Glomerular visceral epithelial cell (primary cell): ENCODE results near the gene PLEK.

ENCODE experiments used
- DNase-seq: peaks from one replicate; pipeline ENCODE4 v3.0.0-alpha.2; 2016; ENCODE audit errors: extremely low spot score

The PLEK gene

DNA sequence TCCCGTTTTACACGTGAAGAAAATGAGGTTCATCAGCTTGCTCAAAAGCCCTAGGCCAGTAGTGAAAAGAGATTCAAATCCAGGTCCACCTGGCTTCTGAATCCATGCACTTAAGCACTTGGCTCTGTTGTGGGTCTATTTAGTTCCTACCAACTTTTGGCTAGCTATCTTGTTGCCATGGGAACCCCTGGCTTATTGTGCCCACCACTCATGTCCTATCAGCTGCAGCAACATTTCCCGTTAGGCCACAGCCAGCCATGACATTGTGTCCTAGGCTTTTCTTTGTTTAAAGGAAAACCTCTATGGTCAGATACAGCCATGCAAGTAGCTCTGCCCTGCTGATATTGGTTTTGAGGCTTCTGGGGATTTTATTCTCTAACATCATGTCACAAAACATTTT lies 49.8 kb downstream of the PLEK start:
- DNase-seq, result no peak

DNA sequence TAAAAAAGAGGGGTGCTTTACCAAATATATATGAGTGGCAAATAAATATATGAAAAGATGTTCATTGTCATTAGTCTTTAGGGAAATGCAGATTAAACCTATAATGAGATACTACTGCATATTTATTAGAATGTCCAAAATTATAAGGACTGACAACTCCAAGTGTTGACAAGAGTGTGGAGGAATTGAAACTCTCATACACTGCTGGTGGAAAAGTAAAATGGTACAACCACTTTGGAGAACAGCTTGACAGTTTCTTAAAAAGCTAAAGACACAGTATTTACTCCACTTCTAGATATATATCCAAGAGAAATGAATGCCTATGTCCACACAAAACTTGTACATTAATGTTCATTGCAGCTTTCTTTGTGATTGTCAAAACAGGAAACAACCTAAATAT lies 50.4 kb downstream of the PLEK start:
- no peak for DNase-seq

DNA sequence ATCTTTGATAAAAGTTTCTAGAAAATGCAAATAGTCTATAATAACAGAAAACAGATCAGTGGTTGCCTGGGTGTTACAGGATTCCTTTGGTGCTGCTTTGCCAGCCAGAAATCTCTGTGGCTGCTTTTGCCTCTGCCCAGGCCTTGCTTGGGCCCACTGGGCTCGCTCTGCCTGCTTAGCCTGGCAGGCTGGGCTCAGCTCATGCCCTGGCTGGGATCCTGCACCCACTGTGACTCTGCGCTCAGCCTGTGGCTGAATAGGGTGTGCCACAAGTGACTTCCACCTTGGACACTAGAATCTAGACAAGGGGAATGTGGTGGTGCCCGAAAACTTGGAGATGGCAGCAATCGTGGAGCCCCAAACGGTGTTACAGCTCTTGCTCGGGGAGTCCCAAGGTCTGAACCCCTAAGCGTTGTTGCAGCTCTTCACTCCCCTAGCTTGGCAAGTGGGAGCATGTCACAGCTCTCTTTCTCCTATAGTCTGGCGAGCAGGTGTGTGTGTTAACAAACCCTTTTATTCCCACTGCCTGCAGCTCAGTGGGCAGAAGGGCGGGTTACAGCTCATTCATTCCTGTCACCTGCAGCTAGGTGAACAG lies 51.1 kb downstream of the PLEK start:
- DNase-seq, result no peak

DNA sequence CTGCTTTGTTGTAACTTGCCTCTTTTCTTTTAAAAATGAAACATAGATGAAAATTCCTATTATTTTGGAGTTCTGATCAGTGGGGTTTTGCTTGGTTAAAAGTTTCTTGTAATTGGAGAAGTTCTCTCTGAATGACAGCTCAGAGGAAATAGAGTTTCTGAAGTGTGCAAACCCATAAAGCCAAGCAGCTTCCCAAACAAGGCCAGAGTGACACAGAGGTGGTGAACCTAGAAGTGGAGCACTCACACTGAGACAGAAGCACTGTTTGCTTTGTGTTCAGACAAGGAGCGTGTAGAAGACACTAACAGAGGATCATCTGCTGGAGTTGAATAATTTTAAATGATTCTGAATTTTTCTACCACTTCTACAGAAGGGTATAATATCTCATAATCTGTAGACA lies 52.8 kb downstream of the PLEK start:
- DNase-seq, result no peak

DNA sequence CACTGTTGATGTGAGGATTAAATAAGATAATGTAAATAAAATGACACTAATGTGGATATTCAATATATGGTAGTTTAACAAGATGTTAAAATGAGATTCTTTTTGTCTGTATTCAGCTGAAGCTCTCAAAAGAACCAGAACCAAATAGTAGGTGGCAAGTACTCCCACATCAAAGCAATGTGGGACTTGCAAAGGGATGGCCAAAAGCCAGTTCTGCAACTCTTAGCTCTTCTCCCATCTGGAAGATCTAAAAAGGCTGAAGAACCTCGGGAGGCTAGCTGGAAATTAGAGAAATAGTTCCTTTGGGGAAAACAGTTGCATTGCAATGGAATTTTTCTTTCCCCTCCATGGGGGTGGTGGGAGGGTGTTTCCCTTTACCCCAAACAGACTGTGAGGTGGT lies 53.3 kb downstream of the PLEK start:
- DNase-seq, result no peak

DNA sequence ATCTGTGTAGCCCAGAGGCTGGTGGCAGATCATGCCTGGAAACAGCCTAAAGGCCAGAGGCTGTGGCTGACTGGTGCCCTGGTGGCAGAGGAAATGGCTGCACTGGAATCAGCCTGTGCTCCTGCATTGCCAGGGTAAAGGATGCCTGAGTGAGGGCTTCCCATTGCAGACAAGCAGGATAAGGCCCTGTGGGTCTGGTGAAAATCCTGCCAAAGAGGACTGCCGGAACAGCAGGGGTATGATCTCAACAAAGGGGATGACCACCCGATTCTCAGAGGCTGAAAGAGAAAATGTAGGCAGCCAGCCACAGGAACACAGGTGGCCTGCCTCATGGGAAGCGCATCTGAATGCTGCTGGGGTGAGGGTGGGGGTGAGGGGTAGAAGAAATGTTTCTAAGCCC lies 53.8 kb downstream of the PLEK start:
- no peak for DNase-seq

DNA sequence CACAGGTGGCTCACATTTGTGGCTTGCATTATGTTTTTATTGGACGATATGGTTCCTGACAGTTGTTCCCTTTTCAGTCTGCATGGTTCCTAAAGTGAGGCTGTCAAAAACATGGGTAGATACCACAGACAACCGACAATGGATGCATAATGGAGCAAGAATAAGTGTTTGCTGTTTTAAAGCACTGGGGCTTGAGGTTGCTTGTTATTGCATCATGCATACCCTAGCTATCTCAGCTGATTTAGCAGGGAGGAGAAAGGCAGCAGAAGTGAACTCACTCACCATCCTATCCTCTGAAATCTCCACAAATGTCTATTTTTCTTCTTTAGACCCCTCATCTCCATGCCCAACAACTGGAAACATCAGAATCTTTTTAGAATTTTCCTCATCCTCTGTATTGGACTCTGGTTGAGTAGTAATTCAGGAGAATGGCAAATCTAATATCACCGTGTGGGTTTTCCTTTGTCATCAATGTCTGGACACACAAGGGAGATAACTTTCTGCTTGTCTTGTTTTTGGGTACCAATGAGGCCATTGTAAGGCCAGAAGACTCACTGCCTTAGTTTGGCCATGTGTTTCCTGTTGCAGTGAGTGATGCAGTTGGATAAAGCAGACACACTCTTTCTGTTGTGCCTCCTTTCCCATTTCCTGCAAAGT lies 55.3 kb downstream of the PLEK start:
- no peak for DNase-seq

DNA sequence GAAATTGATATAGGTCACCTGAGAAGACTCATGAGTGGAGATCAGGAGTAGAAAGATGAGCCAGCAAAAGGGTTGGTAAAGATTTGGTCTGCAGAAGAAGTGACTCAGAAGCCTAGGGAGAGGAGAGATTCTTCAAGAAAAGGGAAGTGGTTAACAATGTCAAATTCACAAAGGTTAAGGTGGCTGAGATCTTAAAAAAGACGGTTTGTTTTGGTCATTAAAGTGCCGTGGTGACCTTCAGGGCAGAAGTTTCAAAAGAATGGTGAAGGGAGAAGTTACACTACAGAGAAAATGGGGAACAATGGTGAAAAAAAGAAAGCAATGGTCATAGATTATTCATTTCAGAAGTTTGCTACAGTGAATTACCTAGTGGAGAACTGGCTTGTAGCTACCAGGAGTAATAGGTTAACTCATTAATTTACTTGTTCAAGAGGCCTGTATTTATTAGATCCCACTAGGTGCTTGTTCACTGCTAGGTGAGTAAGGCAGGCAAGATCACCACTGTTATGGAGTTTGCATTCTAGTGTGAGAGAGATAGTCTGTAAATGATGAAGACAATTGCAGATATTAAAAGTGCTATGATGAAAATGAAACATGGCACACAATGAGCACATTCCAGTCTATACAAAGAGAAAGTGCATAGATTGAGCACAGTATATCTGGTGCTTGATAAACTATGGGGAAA lies 59.0 kb downstream of the PLEK start:
- no peak for DNase-seq

DNA sequence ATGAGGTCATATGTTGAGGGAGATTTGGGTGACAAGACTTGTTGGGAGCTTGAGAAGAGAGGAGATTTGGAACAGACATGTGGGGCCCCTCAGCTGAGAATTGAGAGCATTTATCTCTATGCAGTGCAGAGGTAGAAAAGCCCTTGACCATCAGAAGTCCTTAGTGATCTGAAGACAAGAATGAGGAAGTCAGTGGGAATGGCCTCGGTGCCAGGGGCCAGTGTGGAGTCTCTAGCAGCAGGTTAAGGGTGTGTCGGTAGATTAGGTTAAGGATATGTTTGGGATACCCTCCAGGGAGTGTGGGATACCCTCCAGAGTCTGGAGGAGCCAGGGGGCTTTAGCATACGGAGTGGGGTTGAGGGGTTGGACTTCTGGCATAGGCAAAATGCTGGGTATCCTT lies 60.4 kb downstream of the PLEK start:
- DNase-seq, result no peak

DNA sequence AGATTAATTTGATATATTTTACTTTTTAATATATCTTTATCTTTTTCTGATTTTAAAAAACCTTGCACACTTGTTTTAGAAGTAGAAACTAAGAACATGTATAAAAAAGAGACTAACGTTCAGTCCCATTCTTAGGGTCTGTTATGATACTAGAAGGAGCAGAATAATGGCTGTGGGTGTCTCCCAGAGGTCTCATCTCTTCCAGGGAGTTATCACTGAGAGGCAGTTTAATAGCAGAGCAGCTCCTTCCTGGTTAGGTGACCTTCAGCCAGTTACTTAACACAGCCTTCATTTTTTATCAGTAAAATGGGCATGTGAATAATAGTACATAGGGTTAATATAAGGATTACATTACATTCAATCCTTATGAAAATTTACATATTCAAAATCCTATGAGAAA lies 61.4 kb downstream of the PLEK start:
- no peak for DNase-seq

DNA sequence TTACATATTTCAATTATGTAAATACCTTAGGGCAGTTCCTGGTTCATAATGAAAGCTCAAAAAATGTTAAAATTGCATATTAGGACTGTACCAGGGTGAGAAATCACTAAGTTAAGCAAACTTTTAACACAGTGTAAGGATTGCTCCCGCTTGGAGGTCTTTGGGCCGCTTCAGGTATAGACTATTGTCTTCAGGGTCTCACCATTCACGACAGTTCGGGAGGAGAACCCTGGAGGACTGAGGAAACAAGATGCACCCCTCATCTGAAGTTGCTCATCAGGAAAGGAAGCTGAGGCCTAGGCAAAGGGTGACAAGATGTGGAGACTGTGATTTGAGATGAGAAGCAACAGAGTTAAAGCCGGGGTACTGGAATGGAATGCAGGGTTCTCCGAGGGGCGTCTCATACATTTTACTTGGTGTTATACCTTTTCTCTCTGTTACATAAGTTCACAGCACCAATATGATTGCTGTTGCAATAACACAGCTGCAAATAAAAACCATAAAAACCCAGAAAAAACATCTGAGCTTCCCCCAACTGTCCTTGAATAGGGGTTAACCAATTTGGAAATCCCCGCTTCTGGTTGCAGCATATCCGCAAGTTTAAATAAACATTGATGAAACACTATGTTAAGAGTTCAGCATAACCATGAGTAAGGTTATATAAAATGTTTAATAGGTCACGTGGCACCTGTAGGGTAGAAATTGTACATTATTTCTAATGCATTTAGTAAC lies 61.9 kb downstream of the PLEK start:
- DNase-seq, result no peak

DNA sequence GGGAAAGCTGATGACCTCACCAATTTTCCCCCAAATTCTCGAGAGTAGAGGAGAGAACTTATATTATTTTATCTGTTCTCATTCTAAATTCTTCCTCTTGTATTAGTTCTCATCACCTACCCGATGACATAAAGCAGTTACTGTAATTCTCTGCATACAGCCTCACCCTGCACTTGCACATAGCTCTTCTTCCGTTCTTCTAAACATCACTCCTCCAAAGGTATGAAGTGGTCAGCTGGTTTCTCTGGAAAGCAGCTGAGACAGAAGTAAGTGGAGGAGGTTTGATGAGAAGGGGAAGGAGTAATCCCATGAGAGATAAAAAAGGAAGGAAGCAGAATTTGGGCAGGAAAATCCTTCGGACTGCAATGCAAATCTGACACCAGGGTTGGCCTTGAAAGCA lies 63.0 kb downstream of the PLEK start:
- no peak for DNase-seq

DNA sequence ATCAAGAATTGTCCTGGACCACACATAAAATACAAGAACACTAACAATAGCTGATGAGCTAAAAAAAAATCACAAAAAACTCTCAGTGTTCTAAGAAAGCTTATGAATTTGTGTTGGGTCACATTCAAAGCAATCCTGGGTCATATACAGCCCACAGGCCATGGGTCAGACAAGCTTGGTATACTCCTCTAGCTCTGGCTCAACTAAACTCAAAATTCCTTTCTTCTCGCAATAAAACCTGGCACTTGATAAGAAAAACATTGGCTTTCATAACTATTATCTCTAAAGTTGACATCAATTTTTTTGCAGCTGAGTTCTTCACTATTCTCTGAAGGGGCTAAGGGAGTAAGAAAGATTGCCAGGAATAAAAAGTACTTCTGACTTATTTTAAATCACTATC lies 63.7 kb downstream of the PLEK start:
- no peak for DNase-seq

DNA sequence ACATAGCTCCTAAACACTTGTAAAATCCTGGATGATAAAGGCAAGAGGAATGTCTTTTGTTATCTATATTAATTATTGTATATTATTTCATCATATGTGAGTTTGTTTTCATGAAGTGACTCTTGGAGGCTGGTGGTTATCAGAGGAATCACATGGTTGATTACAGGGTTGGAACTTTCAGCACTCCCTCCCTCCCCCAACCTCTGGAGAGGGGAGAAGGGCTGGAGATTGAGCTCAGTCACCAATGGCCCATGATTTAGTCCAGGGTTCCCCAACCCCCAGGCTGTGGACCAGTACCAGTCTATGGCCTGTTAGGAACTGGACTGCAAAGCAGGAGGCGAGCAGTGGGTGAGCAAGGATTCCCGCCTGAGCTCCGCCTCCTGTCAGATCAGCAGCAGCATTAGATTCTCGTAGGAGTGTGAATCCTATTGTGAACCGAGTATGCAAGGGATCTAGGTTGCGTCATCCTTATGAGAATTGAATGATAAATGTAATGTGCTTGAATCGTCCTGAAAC lies 64.3 kb downstream of the PLEK start:
- no peak for DNase-seq

DNA sequence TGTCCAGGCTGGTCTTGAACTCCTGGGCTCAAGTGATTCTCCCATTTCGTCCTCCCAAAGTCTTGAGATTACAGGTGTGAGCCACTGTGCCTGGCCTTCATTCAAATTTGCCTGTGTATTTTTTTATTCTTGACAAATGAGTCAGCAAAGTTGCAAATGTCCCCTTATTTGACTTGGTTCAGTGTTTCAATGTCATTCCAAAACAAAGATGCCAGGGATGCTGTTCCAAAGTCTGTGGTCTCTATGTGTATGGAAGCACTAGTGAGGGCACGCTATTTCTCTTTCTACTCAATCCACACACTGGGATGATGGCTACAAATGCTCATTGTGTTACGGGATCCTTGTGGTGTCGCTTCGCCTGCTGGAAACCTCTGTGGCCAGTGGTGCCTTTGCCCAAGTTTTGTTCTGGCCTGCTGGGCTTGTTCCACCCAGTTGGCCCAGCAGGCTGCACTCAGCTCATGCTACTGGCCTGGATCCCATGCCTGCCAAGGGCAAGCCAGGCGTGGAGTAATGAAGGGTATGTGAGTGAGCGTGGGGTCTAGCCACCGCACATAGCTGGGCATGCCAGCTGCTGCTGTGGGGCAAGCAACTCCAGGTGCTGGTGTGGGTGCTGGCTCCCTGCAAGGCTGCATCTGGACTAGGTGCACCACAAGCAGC lies 66.4 kb downstream of the PLEK start:
- no peak for DNase-seq

DNA sequence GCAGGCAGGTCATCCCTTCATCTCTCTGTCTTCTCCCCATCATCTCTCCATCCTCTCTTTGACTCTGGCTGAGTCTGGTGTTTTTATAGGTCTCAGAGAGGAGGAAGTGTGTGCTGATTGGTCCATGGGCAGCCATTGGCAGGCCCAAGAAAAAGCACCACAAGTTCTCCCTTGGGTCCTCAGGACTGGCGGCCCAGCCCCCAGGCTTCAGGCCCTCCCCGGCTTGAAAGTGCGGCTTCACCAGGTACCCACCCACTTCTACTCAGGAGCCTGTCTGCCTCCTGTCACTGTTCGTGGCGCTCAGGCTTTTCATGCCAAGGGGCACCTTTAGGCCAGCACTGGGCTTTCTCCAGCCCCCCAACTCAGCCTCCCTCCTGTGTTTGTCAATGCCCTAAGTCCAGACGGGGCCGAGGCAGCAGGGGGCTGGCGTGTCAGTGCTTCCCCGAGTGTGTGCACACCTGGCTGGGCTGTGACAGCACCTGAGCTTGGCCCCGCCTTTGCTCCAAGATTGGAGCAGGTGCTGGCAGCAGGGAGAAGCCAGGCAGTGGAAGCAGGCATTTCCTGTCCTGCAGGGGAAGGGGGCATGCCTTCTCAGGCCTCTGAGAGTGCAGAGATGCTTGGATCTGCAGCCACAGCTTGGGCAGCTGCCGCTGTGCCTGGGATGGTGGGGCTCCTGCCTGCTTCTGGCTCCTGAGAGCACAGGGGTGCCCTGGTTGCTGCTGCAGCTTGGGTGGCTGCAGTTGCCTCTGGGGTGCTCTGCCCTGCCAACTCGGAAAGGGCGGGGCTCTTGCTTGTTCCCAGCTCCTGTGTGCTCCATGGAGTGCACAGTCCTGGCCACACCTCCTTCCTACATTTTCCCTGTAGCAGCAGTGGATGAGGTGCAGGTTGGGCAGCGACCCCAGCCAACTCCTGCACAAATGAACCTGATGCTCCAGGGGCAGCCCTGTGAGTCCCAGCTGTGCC lies 67.9 kb downstream of the PLEK start:
- no peak for DNase-seq

DNA sequence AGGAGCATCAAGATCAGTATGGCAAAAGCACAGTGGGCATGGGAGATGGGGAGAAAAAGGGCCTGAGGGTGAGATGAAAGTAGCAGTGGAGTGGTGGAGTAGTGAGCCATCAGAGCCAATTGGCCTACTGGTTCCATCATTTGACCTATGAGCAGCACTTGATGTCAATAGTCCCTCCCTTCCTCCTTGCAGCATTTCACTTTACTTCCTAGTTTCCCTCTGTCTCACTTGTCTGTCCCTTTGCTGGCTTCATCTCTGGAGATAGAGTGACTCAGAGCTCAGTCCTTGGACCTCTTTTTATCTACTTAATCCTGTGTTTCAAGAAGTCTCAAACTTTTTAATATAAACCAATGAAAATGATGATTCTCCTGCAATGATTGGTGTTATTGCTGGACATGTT lies 69.9 kb downstream of the PLEK start:
- no peak for DNase-seq

DNA sequence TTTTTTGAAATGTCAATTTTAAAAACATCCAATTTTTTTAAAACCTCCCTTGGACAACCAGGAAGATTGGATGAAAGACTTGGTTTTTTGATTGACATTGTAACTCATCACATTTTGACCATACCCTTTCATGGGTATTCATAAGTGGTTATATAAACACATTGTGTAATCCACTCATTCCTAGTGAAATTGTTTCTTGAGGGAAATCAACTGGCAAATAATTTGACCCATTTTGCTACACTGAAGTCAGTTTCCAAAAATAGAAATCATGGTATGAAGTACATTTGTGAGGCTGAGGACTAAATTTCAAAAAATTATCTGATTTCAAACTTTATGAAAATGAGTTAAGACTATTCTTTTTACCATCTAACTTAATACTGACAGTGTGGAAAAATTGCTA lies 70.5 kb downstream of the PLEK start:
- DNase-seq, result no peak

DNA sequence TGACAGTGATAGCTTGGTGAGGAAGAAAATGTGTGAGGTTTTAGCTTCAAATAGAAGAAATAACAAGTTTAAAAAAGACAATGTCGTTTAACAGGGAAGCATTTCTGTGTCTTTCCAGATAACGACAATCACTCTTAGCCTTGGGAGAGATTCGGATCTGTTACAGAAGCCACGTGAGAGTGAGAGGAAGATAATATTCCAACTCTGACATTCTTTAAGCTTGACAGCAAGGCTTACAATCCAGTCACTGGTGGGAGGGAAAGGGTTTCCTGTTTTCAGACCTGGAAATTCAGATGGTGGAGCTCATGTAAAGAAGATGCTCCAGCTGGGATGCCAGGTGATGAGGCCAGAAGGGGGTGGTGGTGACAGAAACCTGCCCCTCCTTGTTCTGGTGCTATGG lies 71.2 kb downstream of the PLEK start:
- no peak for DNase-seq

DNA sequence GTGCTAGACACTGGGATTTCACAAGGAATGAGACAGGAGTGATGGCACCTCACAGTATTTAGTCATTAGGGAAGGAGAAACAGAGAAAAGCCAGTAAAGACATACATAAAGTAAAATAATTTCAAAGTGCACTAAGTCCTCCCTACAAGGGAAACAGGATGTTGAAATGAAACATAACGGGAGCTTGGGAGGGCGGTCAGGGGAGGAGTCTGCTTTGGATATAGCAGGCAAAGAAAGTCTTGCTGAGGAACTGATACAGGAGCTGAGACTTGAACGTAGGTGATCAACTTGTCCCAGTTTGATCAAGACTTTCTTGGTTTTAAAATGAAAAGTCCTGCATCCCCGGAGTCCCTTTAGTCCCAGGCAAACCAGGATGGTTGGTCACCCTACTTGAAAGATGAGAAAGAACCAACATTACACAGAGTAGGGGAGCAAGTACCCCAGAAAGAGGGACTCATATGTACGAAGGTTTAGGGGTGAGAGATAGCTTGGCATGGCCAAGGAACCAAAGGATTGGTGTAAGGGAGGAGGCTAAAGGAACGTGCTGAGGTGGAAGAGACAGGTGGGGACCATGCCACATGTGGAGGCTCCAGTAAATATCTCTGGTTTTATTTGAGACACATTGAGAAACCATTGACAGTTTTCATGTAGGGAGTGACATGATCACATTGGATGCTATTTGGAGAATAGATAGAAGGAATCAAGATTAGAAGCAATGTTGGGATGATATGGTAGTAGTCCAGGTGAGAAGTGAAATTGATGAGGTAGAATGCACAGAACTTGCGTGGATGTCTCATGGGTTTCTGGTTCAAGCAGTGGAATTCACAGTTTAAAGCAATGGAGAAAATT lies 73.6 kb downstream of the PLEK start:
- DNase-seq, result no peak
